DMS53 (cell line): ENCODE results near the gene NUPR2.
"Not testable (repeated sequence)": the region's sequence is repeated elsewhere in the genome, so short reads cannot be mapped to it uniquely, and the experiment has no call there.

ENCODE experiments used
- DNase-seq: peaks from one replicate; lab custom pipeline; 2025; lab: John Stamatoyannopoulos, UW

The NUPR2 gene

GRCh38 chr7:56086761-56087160, 29.5 kb downstream of the NUPR2 start:
- no peak for DNase-seq

GRCh38 chr7:56083150-56083785, 32.9 kb downstream of the NUPR2 start:
- DNase-seq = no peak

- DNase-seq = no peak
Observed at GRCh38 chr7:56081626-56082340, 34.4 kb downstream of the NUPR2 start.

- DNase-seq = not testable (repeated sequence)
Observed at GRCh38 chr7:56080726-56081435, 35.3 kb downstream of the NUPR2 start.

- peak; percentile 92 for DNase-seq
Observed at GRCh38 chr7:56079450-56080185, 36.6 kb downstream of the NUPR2 start.

DNA sequence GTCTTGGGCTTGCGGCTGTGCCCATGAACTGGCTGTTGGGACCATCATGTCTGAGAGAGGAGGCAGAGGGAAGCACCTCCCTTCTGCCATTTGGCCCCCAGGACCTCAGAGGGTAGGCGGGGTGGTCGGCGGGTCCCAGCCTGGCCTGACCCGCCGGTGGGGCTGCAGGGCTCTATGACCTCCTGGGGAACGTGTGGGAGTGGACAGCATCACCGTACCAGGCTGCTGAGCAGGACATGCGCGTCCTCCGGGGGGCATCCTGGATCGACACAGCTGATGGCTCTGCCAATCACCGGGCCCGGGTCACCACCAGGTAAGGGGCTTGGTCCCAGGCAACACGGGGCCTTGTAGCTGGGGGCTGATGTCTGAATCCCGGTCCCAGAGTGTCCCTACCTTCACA, 38.0 kb downstream of the NUPR2 start:
- DNase-seq = no peak

- no peak for DNase-seq
Observed at GRCh38 chr7:56077681-56078080, 38.5 kb downstream of the NUPR2 start.

GRCh38 chr7:56074371-56074791, 41.8 kb downstream of the NUPR2 start:
- peak; percentile 94 for DNase-seq

- DNase-seq = not testable (repeated sequence)
Observed at GRCh38 chr7:56066376-56066775, 49.8 kb downstream of the NUPR2 start.
